Tibial artery (tissue), 4 donors: ENCODE measurements around the gene MAPRE3.

Experiments
- DNase-seq, 2 donors: peaks; one replicate each; pipeline ENCODE4 v3.0.0-alpha.2; 2019
- H3K27ac ChIP-seq, 2 donors: fragments of 200-600 bp; sonication (generic) in 1 of 2; 1 replicate in 1 of 2; 2 replicates in 1 of 2; pipeline ENCODE4 v1.5.1; 2018 to 2019; ENCODE audit warnings: mild to moderate bottlenecking in 1 of 2
- H3K27me3 ChIP-seq, 2 donors: fragments of 200-600 bp; sonication (generic) in 1 of 2; one replicate each; pipeline versions ENCODE4 v1.5.1 to v1.6.0; 2016 to 2019
- H3K36me3 ChIP-seq, 3 donors: fragments of 200-600 bp; sonication (generic) in 2 of 3; one replicate each; pipeline ENCODE4 v1.5.1; 2016 to 2019; ENCODE audit warnings: mild to moderate bottlenecking in 2 of 3
- H3K4me1 ChIP-seq, 4 donors: fragments of 200-600 bp; sonication (generic) in 2 of 4; 1 replicate in 3 of 4; 2 replicates in 1 of 4; pipeline ENCODE4 v1.5.1; 2016 to 2019
- H3K4me3 ChIP-seq, 2 donors: fragments of 200-600 bp; sonication (generic) in 1 of 2; 1 replicate in 1 of 2; 2 replicates in 1 of 2; pipeline ENCODE4 v1.5.1; 2018 to 2019; ENCODE audit warnings: mild to moderate bottlenecking in 2 of 2
- H3K9me3 ChIP-seq, 3 donors: fragments of 200-600 bp; sonication (generic) in 1 of 3; one replicate each; pipeline ENCODE4 v1.5.1; 2016 to 2019
- intact Hi-C: fragments of 100-400 bp; cut with DNase I; formaldehyde crosslinking; loops from one replicate; pipeline ENCODE4 v1.15.0; 2023; ENCODE audit warnings: low total_unique reads
- TF ChIP-seq, protein P1 (sequence below), 2 experiments: fragments of 200-600 bp in 1 of 2; fragments of 450-650 bp in 1 of 2; IDR thresholded peaks; one replicate each; pipeline ENCODE4 v1.5.1; 2017 to 2019; ENCODE audit warnings: antibody characterized with exemption in 2 of 2, mild to moderate bottlenecking in 1 of 2, moderate library complexity in 1 of 2

MAPRE3 gene

DNA sequence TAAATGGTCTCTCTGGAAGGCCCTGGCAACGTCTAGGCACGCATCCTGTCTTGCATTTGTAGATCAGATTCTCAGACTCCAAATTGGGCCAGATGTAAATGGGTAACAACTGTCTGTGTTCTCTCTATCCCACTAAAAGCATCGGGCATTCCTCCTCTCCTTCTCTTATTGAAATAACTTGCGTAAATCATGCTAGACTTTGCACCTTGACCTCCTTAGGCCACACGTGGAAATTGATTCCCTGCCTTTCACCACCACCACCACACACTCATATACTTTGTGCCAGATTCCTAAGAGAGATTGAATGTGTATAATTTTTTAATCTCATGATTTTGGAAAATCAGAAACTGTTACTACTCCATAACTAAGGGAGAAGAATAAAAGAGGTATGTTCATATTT, 21.3 kb downstream of the MAPRE3 start:
- no peak for DNase-seq
- Histone ChIP-seq H3K27ac (no peak overlapping the region), H3K4me3 (no peak overlapping the region), H3K36me3 (no peaks in the 10 kb centered on the region), H3K27me3 (no peaks in the 10 kb centered on the region), H3K9me3 (no peaks in the 10 kb centered on the region), H3K4me1 (no peaks in the 10 kb centered on the region)
- intact Hi-C loops = no loop called here
- TF ChIP-seq, protein P1, sequence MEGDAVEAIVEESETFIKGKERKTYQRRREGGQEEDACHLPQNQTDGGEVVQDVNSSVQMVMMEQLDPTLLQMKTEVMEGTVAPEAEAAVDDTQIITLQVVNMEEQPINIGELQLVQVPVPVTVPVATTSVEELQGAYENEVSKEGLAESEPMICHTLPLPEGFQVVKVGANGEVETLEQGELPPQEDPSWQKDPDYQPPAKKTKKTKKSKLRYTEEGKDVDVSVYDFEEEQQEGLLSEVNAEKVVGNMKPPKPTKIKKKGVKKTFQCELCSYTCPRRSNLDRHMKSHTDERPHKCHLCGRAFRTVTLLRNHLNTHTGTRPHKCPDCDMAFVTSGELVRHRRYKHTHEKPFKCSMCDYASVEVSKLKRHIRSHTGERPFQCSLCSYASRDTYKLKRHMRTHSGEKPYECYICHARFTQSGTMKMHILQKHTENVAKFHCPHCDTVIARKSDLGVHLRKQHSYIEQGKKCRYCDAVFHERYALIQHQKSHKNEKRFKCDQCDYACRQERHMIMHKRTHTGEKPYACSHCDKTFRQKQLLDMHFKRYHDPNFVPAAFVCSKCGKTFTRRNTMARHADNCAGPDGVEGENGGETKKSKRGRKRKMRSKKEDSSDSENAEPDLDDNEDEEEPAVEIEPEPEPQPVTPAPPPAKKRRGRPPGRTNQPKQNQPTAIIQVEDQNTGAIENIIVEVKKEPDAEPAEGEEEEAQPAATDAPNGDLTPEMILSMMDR (IDR thresholded peaks at IDR 0.05) = no peak

DNA sequence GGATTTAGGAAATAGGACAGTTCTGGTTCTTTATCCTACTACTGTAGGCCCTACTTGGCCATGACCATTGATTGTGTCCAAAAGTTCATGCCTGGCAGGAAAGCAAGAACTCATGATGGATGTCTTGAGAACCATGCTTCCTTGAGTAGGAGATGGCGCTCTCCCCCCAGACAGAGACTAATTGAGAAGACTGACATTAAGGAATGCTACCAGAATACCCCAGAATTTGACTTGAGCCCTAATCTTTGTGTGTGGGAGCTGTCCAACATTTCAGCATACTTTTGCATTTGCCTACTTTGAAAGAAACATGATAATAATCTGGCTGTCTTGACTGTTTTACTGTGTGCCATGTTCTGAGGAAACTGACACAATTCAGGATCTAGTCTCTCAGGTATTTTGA, 23.3 kb downstream of the MAPRE3 start:
- DNase-seq = no peak
- TF ChIP-seq, protein P1 (IDR thresholded peaks at IDR 0.05) = no peak
- H3K27ac ChIP-seq = no peak overlapping the region

DNA sequence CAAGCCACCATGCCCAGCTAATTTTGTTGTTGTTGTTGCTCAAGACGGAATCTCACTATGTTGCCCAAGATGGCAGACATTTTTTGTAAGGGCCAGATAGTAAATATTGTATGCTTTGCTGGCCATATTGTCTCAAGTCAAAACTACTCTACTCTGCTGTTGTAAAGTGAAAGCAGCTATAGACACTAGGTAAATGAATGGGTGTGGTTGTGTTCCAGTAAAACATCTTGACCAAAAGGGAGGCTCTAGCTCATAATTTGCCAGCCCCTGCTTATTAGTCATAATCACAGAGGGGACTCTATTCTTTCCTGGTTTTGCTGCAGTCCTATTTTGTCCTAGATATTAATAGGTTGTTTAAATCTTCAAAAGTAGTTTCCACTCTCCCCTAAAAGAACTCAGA, 24.5 kb downstream of the MAPRE3 start:
- TF ChIP-seq, protein P1 (IDR thresholded peaks at IDR 0.05) = no peak
- no peaks in the 10 kb centered on the region for H3K4me1 ChIP-seq
- no peaks in the 10 kb centered on the region for H3K36me3 ChIP-seq
- no peak overlapping the region for H3K27ac ChIP-seq
- intact Hi-C loops = no loop called here
- H3K4me3 ChIP-seq = no peak overlapping the region
- no peaks in the 10 kb centered on the region for H3K9me3 ChIP-seq
- no peak for DNase-seq
- H3K27me3 ChIP-seq = no peaks in the 10 kb centered on the region

More for the DNA sequence above, 23.3 kb downstream of the MAPRE3 start:
- intact Hi-C loops = no loop called here
- no peak overlapping the region for H3K4me3 ChIP-seq
- H3K4me1 ChIP-seq = no peaks in the 10 kb centered on the region
- no peaks in the 10 kb centered on the region for H3K36me3 ChIP-seq
- H3K27me3 ChIP-seq = no peaks in the 10 kb centered on the region
- H3K9me3 ChIP-seq = no peaks in the 10 kb centered on the region

- H3K4me3 ChIP-seq = no peak overlapping the region
- H3K27ac ChIP-seq = no peak overlapping the region
- DNase-seq = no peak
- no peaks in the 10 kb centered on the region for H3K27me3 ChIP-seq
- no peaks in the 10 kb centered on the region for H3K9me3 ChIP-seq
- H3K4me1 ChIP-seq = no peaks in the 10 kb centered on the region
- intact Hi-C loops = no loop called here
- H3K36me3 ChIP-seq = no peaks in the 10 kb centered on the region
- TF ChIP-seq, protein P1 (IDR thresholded peaks at IDR 0.05) = no peak
Observed at GRCh38 chr2:26997394-26997793, 27.0 kb downstream of the MAPRE3 start.

DNA sequence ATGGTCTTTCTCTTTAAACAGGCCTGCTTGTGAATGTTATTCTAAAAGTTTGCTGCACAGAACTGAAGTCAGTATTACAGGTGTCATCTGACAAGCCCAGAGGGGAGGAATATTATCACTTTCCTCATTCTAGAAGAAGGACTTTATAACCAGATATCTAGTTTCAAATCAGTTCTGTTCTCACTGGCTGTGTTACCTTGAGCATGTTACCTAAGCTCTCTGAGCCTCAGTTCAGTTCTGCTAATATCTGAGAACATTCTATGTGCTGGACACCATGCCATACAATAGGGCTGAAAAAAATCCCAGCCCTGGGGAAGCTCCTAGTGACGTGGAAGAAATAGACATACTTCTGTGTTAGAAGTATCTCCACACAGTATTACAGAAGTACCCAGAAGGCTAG, 27.9 kb downstream of the MAPRE3 start:
- intact Hi-C loops = no loop called here
- no peaks in the 10 kb centered on the region for H3K4me1 ChIP-seq
- TF ChIP-seq, protein P1 (IDR thresholded peaks at IDR 0.05) = no peak
- H3K4me3 ChIP-seq = no peak overlapping the region
- H3K27me3 ChIP-seq = no peaks in the 10 kb centered on the region
- no peak for DNase-seq
- H3K36me3 ChIP-seq = no peaks in the 10 kb centered on the region
- no peaks in the 10 kb centered on the region for H3K9me3 ChIP-seq
- no peak overlapping the region for H3K27ac ChIP-seq

GRCh38 chr2:27000228-27000627, 29.8 kb downstream of the MAPRE3 start:
- H3K36me3 ChIP-seq = no peaks in the 10 kb centered on the region
- H3K4me1 ChIP-seq = no peaks in the 10 kb centered on the region
- intact Hi-C loops = no loop called here
- H3K27ac ChIP-seq = no peak overlapping the region
- H3K4me3 ChIP-seq = no peak overlapping the region
- no peak for DNase-seq
- no peaks in the 10 kb centered on the region for H3K27me3 ChIP-seq
- H3K9me3 ChIP-seq = no peaks in the 10 kb centered on the region
- TF ChIP-seq, protein P1 (IDR thresholded peaks at IDR 0.05) = no peak
